HEK293 (cell line): ENCODE data around the gene LRRC4C.

ENCODE experiments used
- CTCF ChIA-PET: fragments of 350-600 bp; formaldehyde crosslinking; extraction: SDS; loops from one replicate; lab custom pipeline; 2021; ENCODE audit warnings: antibody characterized with exemption; lab: Yijun Ruan, JAX
- POLR2A ChIA-PET: fragments of 300-600 bp; formaldehyde crosslinking; extraction: SDS; loops from one replicate; lab custom pipeline; 2020; ENCODE audit warnings: antibody characterized with exemption, inconsistent platforms; lab: Yijun Ruan, JAX
- H3K27ac ChIP-seq: fragments of 200-500 bp; sonication (Bioruptor generic); 2 replicates; pipeline ENCODE4 v1.5.1; 2014; ENCODE audit warnings: low read depth, low read length, control low read depth, inconsistent platforms; ENCODE audit errors: extremely low read depth
- H3K36me3 ChIP-seq, 2 experiments: fragments of 200-500 bp in 1 of 2; sonication (Bioruptor generic) in 1 of 2; 1 replicate in 1 of 2; 2 replicates in 1 of 2; pipeline ENCODE4 v1.5.1; 2014 to 2017; ENCODE audit warnings: inconsistent platforms in 2 of 2, low read length in 2 of 2; ENCODE audit not compliant: control insufficient read depth in 2 of 2, insufficient read depth in 1 of 2
- H3K4me1 ChIP-seq: fragments of 200-500 bp; sonication (Bioruptor generic); 2 replicates; pipeline ENCODE4 v1.5.1; 2014; ENCODE audit warnings: mild to moderate bottlenecking, low read length, inconsistent platforms; ENCODE audit not compliant: control insufficient read depth, insufficient read depth
- H3K4me3 ChIP-seq: 2 replicates; pipeline ENCODE4 v1.5.1; 2011; ENCODE audit warnings: low read depth, mild to moderate bottlenecking, control low read depth, low read length, moderate library complexity
- H3K9me3 ChIP-seq: fragments of 200-500 bp; sonication (Bioruptor generic); 2 replicates; pipeline ENCODE4 v1.5.1; 2014; ENCODE audit warnings: low read depth, low read length, inconsistent platforms; ENCODE audit not compliant: control insufficient read depth, insufficient read depth
- MZF1 ChIP-seq: fragments of 450-650 bp; formaldehyde crosslinking; IDR thresholded peaks from 2 replicates; pipeline ENCODE4 v1.5.1; 2017; ENCODE audit warnings: missing biosample characterization, missing genetic modification characterization, borderline replicate concordance
- OVOL3 ChIP-seq: fragments of 450-650 bp; formaldehyde crosslinking; IDR thresholded peaks from 2 replicates; pipeline ENCODE4 v1.5.1; 2016; ENCODE audit warnings: missing biosample characterization, missing genetic modification characterization
- ZBTB7A ChIP-seq: fragments of 450-650 bp; formaldehyde crosslinking; IDR thresholded peaks from 2 replicates; pipeline ENCODE4 v1.5.1; 2016; ENCODE audit warnings: low read depth, missing biosample characterization, missing genetic modification characterization
- ZIC2 ChIP-seq: fragments of 450-650 bp; formaldehyde crosslinking; IDR thresholded peaks from 2 replicates; pipeline ENCODE4 v1.5.1; 2016; ENCODE audit warnings: missing biosample characterization, missing genetic modification characterization
- ZNF121 ChIP-seq: fragments of 450-650 bp; formaldehyde crosslinking; IDR thresholded peaks from 2 replicates; pipeline ENCODE4 v1.5.1; 2016; ENCODE audit warnings: missing biosample characterization, missing genetic modification characterization
- ZNF133 ChIP-seq: fragments of 450-650 bp; formaldehyde crosslinking; IDR thresholded peaks from 2 replicates; pipeline ENCODE4 v1.5.1; 2016; ENCODE audit warnings: missing biosample characterization, missing genetic modification characterization
- ZNF146 ChIP-seq: fragments of 450-650 bp; formaldehyde crosslinking; IDR thresholded peaks from 2 replicates; pipeline ENCODE4 v1.5.1; 2016; ENCODE audit warnings: missing biosample characterization, missing genetic modification characterization
- ZNF19 ChIP-seq: fragments of 450-650 bp; formaldehyde crosslinking; IDR thresholded peaks from 2 replicates; pipeline ENCODE4; 2016; ENCODE audit warnings: missing biosample characterization, missing genetic modification characterization, low read depth
- ZNF48 ChIP-seq: fragments of 450-650 bp; formaldehyde crosslinking; IDR thresholded peaks from 2 replicates; pipeline ENCODE4 v1.5.1; 2016; ENCODE audit warnings: missing biosample characterization, missing genetic modification characterization
- ZNF501 ChIP-seq: fragments of 450-650 bp; formaldehyde crosslinking; IDR thresholded peaks from 2 replicates; pipeline ENCODE4 v1.5.1; 2016; ENCODE audit warnings: missing biosample characterization, missing genetic modification characterization
- ZNF514 ChIP-seq: fragments of 450-650 bp; formaldehyde crosslinking; IDR thresholded peaks from 2 replicates; pipeline ENCODE4 v1.5.1; 2016; ENCODE audit warnings: missing biosample characterization, missing genetic modification characterization
- ZNF610 ChIP-seq: fragments of 450-650 bp; formaldehyde crosslinking; IDR thresholded peaks from 2 replicates; pipeline ENCODE4 v1.5.1; 2016; ENCODE audit warnings: missing biosample characterization, missing genetic modification characterization, borderline replicate concordance
- ZNF621 ChIP-seq: fragments of 450-650 bp; formaldehyde crosslinking; IDR thresholded peaks from 2 replicates; pipeline ENCODE4 v1.5.1; 2017; ENCODE audit warnings: missing biosample characterization, missing genetic modification characterization
- ZNF623 ChIP-seq: fragments of 450-650 bp; formaldehyde crosslinking; IDR thresholded peaks from 2 replicates; pipeline ENCODE4 v1.5.1; 2016; ENCODE audit warnings: missing biosample characterization, missing genetic modification characterization
- ZNF791 ChIP-seq: fragments of 450-650 bp; formaldehyde crosslinking; IDR thresholded peaks from 2 replicates; pipeline ENCODE4 v1.5.1; 2016; ENCODE audit warnings: missing biosample characterization, missing genetic modification characterization
- ZNF792 ChIP-seq: fragments of 450-650 bp; formaldehyde crosslinking; IDR thresholded peaks from 2 replicates; pipeline ENCODE4 v1.5.1; 2016; ENCODE audit warnings: missing biosample characterization, missing genetic modification characterization
- ZSCAN23 ChIP-seq: fragments of 450-650 bp; formaldehyde crosslinking; IDR thresholded peaks from 2 replicates; pipeline ENCODE4 v1.5.1; 2016; ENCODE audit warnings: missing biosample characterization, missing genetic modification characterization
- ZSCAN4 ChIP-seq: fragments of 450-650 bp; formaldehyde crosslinking; IDR thresholded peaks from 2 replicates; pipeline ENCODE4 v1.5.1; 2017; ENCODE audit warnings: missing biosample characterization, missing genetic modification characterization
- TF ChIP-seq, protein P1 (sequence below): fragments of 450-650 bp; formaldehyde crosslinking; conservative IDR thresholded peaks from 2 replicates; pipeline ENCODE4 v1.5.1; 2016; ENCODE audit warnings: low read depth, missing biosample characterization, missing genetic modification characterization
- TF ChIP-seq, protein P2 (sequence below): fragments of 450-650 bp; formaldehyde crosslinking; IDR thresholded peaks from 2 replicates; pipeline ENCODE4 v1.5.1; 2016; ENCODE audit warnings: missing biosample characterization, missing genetic modification characterization
- TF ChIP-seq, protein P3 (sequence below): fragments of 450-650 bp; formaldehyde crosslinking; IDR thresholded peaks from 2 replicates; pipeline ENCODE4 v1.5.1; 2016; ENCODE audit warnings: missing biosample characterization, missing genetic modification characterization
- TF ChIP-seq, protein P4 (sequence below): fragments of 450-650 bp; formaldehyde crosslinking; IDR thresholded peaks from 2 replicates; pipeline ENCODE4 v1.5.1; 2016; ENCODE audit warnings: missing biosample characterization, missing genetic modification characterization

The LRRC4C gene

GRCh38 chr11:41399323-41399722, 60.1 kb downstream of the LRRC4C start (continued):
- TF ChIP-seq, protein P1, sequence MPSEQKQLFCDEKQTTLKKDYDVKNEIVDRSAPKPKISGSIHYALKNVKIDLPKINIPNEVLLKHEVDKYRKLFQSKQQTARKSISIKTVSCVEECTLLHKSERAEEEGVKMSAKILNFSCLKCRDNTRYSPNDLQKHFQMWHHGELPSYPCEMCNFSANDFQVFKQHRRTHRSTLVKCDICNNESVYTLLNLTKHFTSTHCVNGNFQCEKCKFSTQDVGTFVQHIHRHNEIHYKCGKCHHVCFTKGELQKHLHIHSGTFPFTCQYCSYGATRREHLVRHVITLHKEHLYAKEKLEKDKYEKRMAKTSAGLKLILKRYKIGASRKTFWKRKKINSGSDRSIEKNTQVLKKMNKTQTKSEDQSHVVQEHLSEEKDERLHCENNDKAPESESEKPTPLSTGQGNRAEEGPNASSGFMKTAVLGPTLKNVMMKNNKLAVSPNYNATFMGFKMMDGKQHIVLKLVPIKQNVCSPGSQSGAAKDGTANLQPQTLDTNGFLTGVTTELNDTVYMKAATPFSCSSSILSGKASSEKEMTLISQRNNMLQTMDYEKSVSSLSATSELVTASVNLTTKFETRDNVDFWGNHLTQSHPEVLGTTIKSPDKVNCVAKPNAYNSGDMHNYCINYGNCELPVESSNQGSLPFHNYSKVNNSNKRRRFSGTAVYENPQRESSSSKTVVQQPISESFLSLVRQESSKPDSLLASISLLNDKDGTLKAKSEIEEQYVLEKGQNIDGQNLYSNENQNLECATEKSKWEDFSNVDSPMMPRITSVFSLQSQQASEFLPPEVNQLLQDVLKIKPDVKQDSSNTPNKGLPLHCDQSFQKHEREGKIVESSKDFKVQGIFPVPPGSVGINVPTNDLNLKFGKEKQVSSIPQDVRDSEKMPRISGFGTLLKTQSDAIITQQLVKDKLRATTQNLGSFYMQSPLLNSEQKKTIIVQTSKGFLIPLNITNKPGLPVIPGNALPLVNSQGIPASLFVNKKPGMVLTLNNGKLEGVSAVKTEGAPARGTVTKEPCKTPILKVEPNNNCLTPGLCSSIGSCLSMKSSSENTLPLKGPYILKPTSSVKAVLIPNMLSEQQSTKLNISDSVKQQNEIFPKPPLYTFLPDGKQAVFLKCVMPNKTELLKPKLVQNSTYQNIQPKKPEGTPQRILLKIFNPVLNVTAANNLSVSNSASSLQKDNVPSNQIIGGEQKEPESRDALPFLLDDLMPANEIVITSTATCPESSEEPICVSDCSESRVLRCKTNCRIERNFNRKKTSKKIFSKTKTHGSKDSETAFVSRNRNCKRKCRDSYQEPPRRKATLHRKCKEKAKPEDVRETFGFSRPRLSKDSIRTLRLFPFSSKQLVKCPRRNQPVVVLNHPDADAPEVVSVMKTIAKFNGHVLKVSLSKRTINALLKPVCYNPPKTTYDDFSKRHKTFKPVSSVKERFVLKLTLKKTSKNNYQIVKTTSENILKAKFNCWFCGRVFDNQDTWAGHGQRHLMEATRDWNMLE = no peak

- H3K4me3 ChIP-seq = no peak overlapping the region
- no peak overlapping the region for H3K27ac ChIP-seq
- no peaks in the 10 kb centered on the region for H3K9me3 ChIP-seq
- TF ChIP-seq ZNF792 (tag by site-specific recombination) = no peak
- TF ChIP-seq ZNF133 (tag by site-specific recombination) = no peak
- TF ChIP-seq ZIC2 (tag by site-specific recombination) = no peak
- no peak for TF ChIP-seq ZNF610
- TF ChIP-seq OVOL3 = no peak
- TF ChIP-seq, protein P2, sequence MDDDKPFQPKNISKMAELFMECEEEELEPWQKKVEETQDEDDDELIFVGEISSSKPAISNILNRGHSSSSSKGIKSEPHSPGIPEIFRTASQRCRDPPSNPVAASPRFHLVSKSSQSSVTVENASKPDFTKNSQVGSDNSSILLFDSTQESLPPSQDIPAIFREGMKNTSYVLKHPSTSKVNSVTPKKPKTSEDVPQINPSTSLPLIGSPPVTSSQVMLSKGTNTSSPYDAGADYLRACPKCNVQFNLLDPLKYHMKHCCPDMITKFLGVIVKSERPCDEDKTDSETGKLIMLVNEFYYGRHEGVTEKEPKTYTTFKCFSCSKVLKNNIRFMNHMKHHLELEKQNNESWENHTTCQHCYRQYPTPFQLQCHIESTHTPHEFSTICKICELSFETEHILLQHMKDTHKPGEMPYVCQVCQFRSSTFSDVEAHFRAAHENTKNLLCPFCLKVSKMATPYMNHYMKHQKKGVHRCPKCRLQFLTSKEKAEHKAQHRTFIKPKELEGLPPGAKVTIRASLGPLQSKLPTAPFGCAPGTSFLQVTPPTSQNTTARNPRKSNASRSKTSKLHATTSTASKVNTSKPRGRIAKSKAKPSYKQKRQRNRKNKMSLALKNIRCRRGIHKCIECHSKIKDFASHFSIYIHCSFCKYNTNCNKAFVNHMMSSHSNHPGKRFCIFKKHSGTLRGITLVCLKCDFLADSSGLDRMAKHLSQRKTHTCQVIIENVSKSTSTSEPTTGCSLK (tag by site-specific recombination) = no peak
- no peak for TF ChIP-seq ZSCAN4 (tag by site-specific recombination)
- TF ChIP-seq MZF1 = no peak
- no peak for TF ChIP-seq ZNF621
- TF ChIP-seq ZNF19 = no peak
- TF ChIP-seq ZNF791 (tag by site-specific recombination) = no peak
- no peaks in the 10 kb centered on the region for H3K36me3 ChIP-seq
- no peaks in the 10 kb centered on the region for H3K4me1 ChIP-seq
- ChIA-PET POLR2A (no interaction called here), CTCF (no interaction called here)
These were observed 61.3 kb downstream of the LRRC4C start for GRCh38 chr11:41398175-41398574.

- Histone ChIP-seq H3K4me3 (no peak overlapping the region), H3K4me1 (no peaks in the 10 kb centered on the region), H3K27ac (no peak overlapping the region), H3K9me3 (no peaks in the 10 kb centered on the region), H3K36me3 (no peaks in the 10 kb centered on the region)
- CTCF ChIA-PET = no interaction called here
- POLR2A ChIA-PET = no interaction called here
- TF ChIP-seq ZBTB7A (tag by site-specific recombination) (no peak), ZNF121 (tag by site-specific recombination) (no peak), ZNF48 (tag by site-specific recombination) (no peak), ZNF514 (tag by site-specific recombination) (no peak), ZSCAN23 (no peak), ZNF146 (tag by site-specific recombination) (no peak), ZNF623 (tag by site-specific recombination) (no peak), ZNF501 (no peak)
- TF ChIP-seq, protein P3, sequence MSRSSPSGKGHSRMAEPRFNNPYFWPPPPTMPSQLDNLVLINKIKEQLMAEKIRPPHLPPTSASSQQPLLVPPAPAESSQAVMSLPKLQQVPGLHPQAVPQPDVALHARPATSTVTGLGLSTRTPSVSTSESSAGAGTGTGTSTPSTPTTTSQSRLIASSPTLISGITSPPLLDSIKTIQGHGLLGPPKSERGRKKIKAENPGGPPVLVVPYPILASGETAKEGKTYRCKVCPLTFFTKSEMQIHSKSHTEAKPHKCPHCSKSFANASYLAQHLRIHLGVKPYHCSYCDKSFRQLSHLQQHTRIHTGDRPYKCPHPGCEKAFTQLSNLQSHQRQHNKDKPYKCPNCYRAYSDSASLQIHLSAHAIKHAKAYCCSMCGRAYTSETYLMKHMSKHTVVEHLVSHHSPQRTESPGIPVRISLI (tag by site-specific recombination) = no peak
- TF ChIP-seq, protein P4, sequence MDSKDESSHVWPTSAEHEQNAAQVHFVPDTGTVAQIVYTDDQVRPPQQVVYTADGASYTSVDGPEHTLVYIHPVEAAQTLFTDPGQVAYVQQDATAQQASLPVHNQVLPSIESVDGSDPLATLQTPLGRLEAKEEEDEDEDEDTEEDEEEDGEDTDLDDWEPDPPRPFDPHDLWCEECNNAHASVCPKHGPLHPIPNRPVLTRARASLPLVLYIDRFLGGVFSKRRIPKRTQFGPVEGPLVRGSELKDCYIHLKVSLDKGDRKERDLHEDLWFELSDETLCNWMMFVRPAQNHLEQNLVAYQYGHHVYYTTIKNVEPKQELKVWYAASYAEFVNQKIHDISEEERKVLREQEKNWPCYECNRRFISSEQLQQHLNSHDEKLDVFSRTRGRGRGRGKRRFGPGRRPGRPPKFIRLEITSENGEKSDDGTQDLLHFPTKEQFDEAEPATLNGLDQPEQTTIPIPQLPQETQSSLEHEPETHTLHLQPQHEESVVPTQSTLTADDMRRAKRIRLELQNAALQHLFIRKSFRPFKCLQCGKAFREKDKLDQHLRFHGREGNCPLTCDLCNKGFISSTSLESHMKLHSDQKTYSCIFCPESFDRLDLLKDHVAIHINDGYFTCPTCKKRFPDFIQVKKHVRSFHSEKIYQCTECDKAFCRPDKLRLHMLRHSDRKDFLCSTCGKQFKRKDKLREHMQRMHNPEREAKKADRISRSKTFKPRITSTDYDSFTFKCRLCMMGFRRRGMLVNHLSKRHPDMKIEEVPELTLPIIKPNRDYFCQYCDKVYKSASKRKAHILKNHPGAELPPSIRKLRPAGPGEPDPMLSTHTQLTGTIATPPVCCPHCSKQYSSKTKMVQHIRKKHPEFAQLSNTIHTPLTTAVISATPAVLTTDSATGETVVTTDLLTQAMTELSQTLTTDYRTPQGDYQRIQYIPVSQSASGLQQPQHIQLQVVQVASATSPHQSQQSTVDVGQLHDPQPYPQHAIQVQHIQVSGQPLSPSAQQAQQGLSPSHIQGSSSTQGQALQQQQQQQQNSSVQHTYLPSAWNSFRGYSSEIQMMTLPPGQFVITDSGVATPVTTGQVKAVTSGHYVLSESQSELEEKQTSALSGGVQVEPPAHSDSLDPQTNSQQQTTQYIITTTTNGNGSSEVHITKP (tag by site-specific recombination) = no peak
These were observed 64.8 kb downstream of the LRRC4C start for GRCh38 chr11:41394521-41395195.
